PC-3 (cell line): ENCODE measurements around the gene NTM.

Experiments used
- CTCF ChIP-seq: fragments of 300-600 bp; sonication (generic); conservative IDR thresholded peaks from 2 replicates; pipeline ENCODE4 v1.5.1; 2017; ENCODE audit warnings: antibody characterized with exemption, low read depth, mild to moderate bottlenecking, low read length
- EZH2 ChIP-seq: fragments of 300-600 bp; sonication (generic); IDR thresholded peaks from one replicate; pipeline ENCODE4 v1.6.1; 2017; ENCODE audit warnings: antibody characterized with exemption, mild to moderate bottlenecking, low read length; ENCODE audit not compliant: unreplicated experiment
- EZH2phosphoT487 ChIP-seq: fragments of 300-600 bp; sonication (generic); IDR thresholded peaks from 2 replicates; pipeline ENCODE4 v1.6.1; 2018; ENCODE audit warnings: mild to moderate bottlenecking, antibody characterized with exemption, low read length, borderline replicate concordance

GRCh38 chr11:131906963-131907362, 536.5 kb downstream of the NTM start:
- no peak for TF ChIP-seq CTCF
- no peak for TF ChIP-seq EZH2
- no peak for TF ChIP-seq EZH2phosphoT487
